Esophagus squamous epithelium (tissue), 4 donors: ENCODE measurements around the gene SERINC5.

Source experiments
- POLR2A ChIP-seq, 4 donors: fragments of 450-650 bp; IDR thresholded peaks; one replicate each; pipeline ENCODE4 v1.6.1; 2017; ENCODE audit warnings: antibody characterized with exemption in 4 of 4, mild to moderate bottlenecking in 4 of 4, moderate library complexity in 3 of 4
- TF ChIP-seq, protein P1 (sequence below), 6 experiments: fragments of 450-650 bp in 4 of 6; fragments of 200-600 bp in 2 of 6; sonication (generic) in 2 of 6; IDR thresholded peaks; one replicate each; pipeline ENCODE4 v1.5.1; 2016 to 2019; ENCODE audit warnings: antibody characterized with exemption in 6 of 6, mild to moderate bottlenecking in 4 of 6, moderate library complexity in 4 of 6

- TF ChIP-seq POLR2A (IDR thresholded peaks at IDR 0.05) = no peak
- TF ChIP-seq, protein P1, sequence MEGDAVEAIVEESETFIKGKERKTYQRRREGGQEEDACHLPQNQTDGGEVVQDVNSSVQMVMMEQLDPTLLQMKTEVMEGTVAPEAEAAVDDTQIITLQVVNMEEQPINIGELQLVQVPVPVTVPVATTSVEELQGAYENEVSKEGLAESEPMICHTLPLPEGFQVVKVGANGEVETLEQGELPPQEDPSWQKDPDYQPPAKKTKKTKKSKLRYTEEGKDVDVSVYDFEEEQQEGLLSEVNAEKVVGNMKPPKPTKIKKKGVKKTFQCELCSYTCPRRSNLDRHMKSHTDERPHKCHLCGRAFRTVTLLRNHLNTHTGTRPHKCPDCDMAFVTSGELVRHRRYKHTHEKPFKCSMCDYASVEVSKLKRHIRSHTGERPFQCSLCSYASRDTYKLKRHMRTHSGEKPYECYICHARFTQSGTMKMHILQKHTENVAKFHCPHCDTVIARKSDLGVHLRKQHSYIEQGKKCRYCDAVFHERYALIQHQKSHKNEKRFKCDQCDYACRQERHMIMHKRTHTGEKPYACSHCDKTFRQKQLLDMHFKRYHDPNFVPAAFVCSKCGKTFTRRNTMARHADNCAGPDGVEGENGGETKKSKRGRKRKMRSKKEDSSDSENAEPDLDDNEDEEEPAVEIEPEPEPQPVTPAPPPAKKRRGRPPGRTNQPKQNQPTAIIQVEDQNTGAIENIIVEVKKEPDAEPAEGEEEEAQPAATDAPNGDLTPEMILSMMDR (IDR thresholded peaks at IDR 0.05) = no peak
Measured at GRCh38 chr5:80142996-80143395, 112.9 kb downstream of the SERINC5 start.
